Transverse colon (tissue), 4 donors: ENCODE results near the gene SCN9A. TPM values are rescaled to one million over a fixed set of nuclear protein-coding genes. Genes with fewer than 3 reads are reported as not detected.

Source experiments
- DNase-seq: peaks from one replicate; pipeline ENCODE4 v3.0.0-alpha.2; 2019
- H3K27ac ChIP-seq, 4 donors: fragments of 200-600 bp; sonication (generic); 2 replicates each; pipeline ENCODE4 v1.5.1; 2016 to 2018; ENCODE audit warnings: inconsistent platforms in 4 of 4
- H3K27me3 ChIP-seq: fragments of 200-600 bp; sonication (generic); 2 replicates; pipeline ENCODE4 v1.5.1; 2017; ENCODE audit warnings: inconsistent platforms
- H3K36me3 ChIP-seq, 4 donors: fragments of 200-600 bp; sonication (generic); 2 replicates each; pipeline ENCODE4 v1.5.1; 2017 to 2019; ENCODE audit warnings: inconsistent platforms in 4 of 4
- H3K4me1 ChIP-seq, 4 donors: fragments of 200-600 bp; sonication (generic); 2 replicates each; pipeline ENCODE4 v1.5.1; 2017 to 2020; ENCODE audit warnings: inconsistent platforms in 4 of 4
- H3K4me3 ChIP-seq, 4 donors: fragments of 200-600 bp; sonication (generic); 1 replicate in 1 of 4; 2 replicates in 3 of 4; pipeline versions ENCODE4 v1.5.1 to v1.6.1; 2017 to 2019; ENCODE audit warnings: inconsistent platforms in 4 of 4
- H3K9me3 ChIP-seq, 2 donors: fragments of 200-600 bp; sonication (generic); 2 replicates each; pipeline ENCODE4 v1.5.1; 2017 to 2019; ENCODE audit warnings: inconsistent platforms in 2 of 2
- CTCF ChIP-seq, 5 experiments: fragments of 200-600 bp in 3 of 5; fragments of 450-650 bp in 2 of 5; sonication (generic) in 3 of 5; IDR thresholded peaks; 1 replicate in 2 of 5; 2 replicates in 3 of 5; pipeline ENCODE4 v1.5.1; 2016 to 2017; ENCODE audit warnings: antibody characterized with exemption in 5 of 5, inconsistent platforms in 3 of 5, mild to moderate bottlenecking in 2 of 5, moderate library complexity in 1 of 5
- EP300 ChIP-seq: sonication (generic); formaldehyde crosslinking; IDR thresholded peaks from one replicate; pipeline ENCODE4 v1.6.1; 2017; ENCODE audit warnings: antibody characterized with exemption, low read depth
- POLR2A ChIP-seq: fragments of 450-650 bp; IDR thresholded peaks from one replicate; pipeline ENCODE4 v1.6.1; 2016; ENCODE audit warnings: antibody characterized with exemption, mild to moderate bottlenecking, moderate library complexity
- POLR2AphosphoS5 ChIP-seq, 3 donors: sonication (generic); formaldehyde crosslinking; IDR thresholded peaks; one replicate each; pipeline ENCODE4 v1.6.1; 2016; ENCODE audit warnings: antibody characterized with exemption in 3 of 3
- WGBS, 2 donors: methylation state at CpG; one replicate each; pipeline ENCODE4 v1.1.5; 2018; ENCODE audit warnings: low coverage in 1 of 2; 5-methylcytosine and 5-hydroxymethylcytosine counted together
- in situ Hi-C, 4 donors: fragments of 200-750 bp; cut with MboI; loops; one replicate each; pipeline versions ENCODE4 v1.15.0 to v1.15.1; 2017; ENCODE audit warnings: low sequenced_read_pairs in 3 of 4, low pct_ligation_motif_present in 1 of 4, low pct_unique_long_range_greater_than_20kb in 1 of 4
- intact Hi-C: fragments of 100-400 bp; cut with DNase I; formaldehyde crosslinking; loops from one replicate; pipeline ENCODE4 v1.15.1; 2023; ENCODE audit warnings: low total_unique reads
- total RNA-seq, 4 donors: library from RNA; depleted of rRNA; stranded (reverse); fragments of >200 nt; gene quantifications; one replicate each; pipeline ENCODE4 v1.1.0, GENCODE V29; 2016

Gene SCN9A
- total RNA-seq, 4 donors from 2014 or later: 13.1 to 35.8 (median 24.5) TPM

- intact Hi-C loops (no loop called here), in situ Hi-C loops (no loop called here)
- 72 to 79% methylated on average over 1 of the region's 1 CpG for WGBS, 2 donors
- no peaks in the 10 kb centered on the region for H3K27me3 ChIP-seq
- H3K4me3 ChIP-seq: no peak overlapping the region
- H3K27ac ChIP-seq: no peak overlapping the region
- H3K36me3 ChIP-seq: no peaks in the 10 kb centered on the region
- no peaks in the 10 kb centered on the region for H3K4me1 ChIP-seq
- H3K9me3 ChIP-seq: no peaks in the 10 kb centered on the region
- TF ChIP-seq EP300 (no peak), POLR2AphosphoS5 (IDR thresholded peaks at IDR 0.05) (no peak), POLR2A (no peak), CTCF (IDR thresholded peaks at IDR 0.05) (no peak)
- DNase-seq: no peak
Observed at GRCh38 chr2:166293984-166294383, 81.8 kb downstream of the SCN9A start.

- no peak for DNase-seq
- H3K4me3 ChIP-seq: no peak overlapping the region
- H3K27ac ChIP-seq: no peak overlapping the region
- TF ChIP-seq CTCF (IDR thresholded peaks at IDR 0.05): no peak
- no peak for TF ChIP-seq POLR2AphosphoS5 (IDR thresholded peaks at IDR 0.05)
- TF ChIP-seq POLR2A: no peak
- no peak for TF ChIP-seq EP300
- no peaks in the 10 kb centered on the region for H3K4me1 ChIP-seq
- H3K36me3 ChIP-seq: no peaks in the 10 kb centered on the region
- H3K27me3 ChIP-seq: no peaks in the 10 kb centered on the region
- no peaks in the 10 kb centered on the region for H3K9me3 ChIP-seq
- intact Hi-C loops: no loop called here
- in situ Hi-C loops: no loop called here
Observed at GRCh38 chr2:166285215-166285614, 90.5 kb downstream of the SCN9A start.

GRCh38 chr2:166284359-166284758 lies 91.4 kb downstream of the SCN9A start:
- no peaks in the 10 kb centered on the region for H3K4me1 ChIP-seq
- no peak overlapping the region for H3K27ac ChIP-seq
- no peak overlapping the region for H3K4me3 ChIP-seq
- intact Hi-C loops (no loop called here), in situ Hi-C loops (no loop called here)
- TF ChIP-seq CTCF (IDR thresholded peaks at IDR 0.05): no peak
- TF ChIP-seq POLR2AphosphoS5 (IDR thresholded peaks at IDR 0.05): no peak
- no peak for TF ChIP-seq EP300
- TF ChIP-seq POLR2A: no peak
- no peaks in the 10 kb centered on the region for H3K27me3 ChIP-seq
- no peak for DNase-seq
- no peaks in the 10 kb centered on the region for H3K9me3 ChIP-seq
- no peaks in the 10 kb centered on the region for H3K36me3 ChIP-seq
- WGBS, 2 donors: 90% methylated on average over 9 of the region's 9 CpGs; no CpG with 5 or more reads in 1 of the 2 donors

GRCh38 chr2:166282154-166282553 lies 93.6 kb downstream of the SCN9A start:
- in situ Hi-C loops (no loop called here), intact Hi-C loops (no loop called here)
- TF ChIP-seq CTCF (IDR thresholded peaks at IDR 0.05) (no peak), EP300 (no peak), POLR2AphosphoS5 (IDR thresholded peaks at IDR 0.05) (no peak), POLR2A (no peak)
- Histone ChIP-seq H3K4me1 (no peaks in the 10 kb centered on the region), H3K27me3 (no peaks in the 10 kb centered on the region), H3K9me3 (no peaks in the 10 kb centered on the region), H3K4me3 (no peak overlapping the region), H3K36me3 (no peaks in the 10 kb centered on the region), H3K27ac (no peak overlapping the region)
- no peak for DNase-seq
